KMS-11 (cell line): ENCODE results near the gene DSCAML1.

ENCODE experiments used
- H2AFZ ChIP-seq: fragments of 200-600 bp; sonication (generic); 2 replicates; pipeline ENCODE4 v1.6.1; 2016; ENCODE audit warnings: antibody characterized with exemption, mixed run types, low read depth
- H3K27ac ChIP-seq: fragments of 200-600 bp; sonication (generic); 2 replicates; pipeline ENCODE4 v1.6.1; 2016; ENCODE audit warnings: mild to moderate bottlenecking, mixed run types
- H3K27me3 ChIP-seq: fragments of 200-600 bp; sonication (generic); 2 replicates; pipeline ENCODE4 v1.6.1; 2017; ENCODE audit warnings: mild to moderate bottlenecking, low read depth, mixed run types, moderate library complexity; ENCODE audit not compliant: insufficient read depth
- H3K36me3 ChIP-seq: fragments of 200-600 bp; sonication (generic); 2 replicates; pipeline ENCODE4 v1.6.1; 2017; ENCODE audit warnings: mild to moderate bottlenecking, mixed run types; ENCODE audit not compliant: insufficient read depth
- H3K4me1 ChIP-seq: fragments of 200-600 bp; sonication (generic); 2 replicates; pipeline ENCODE4 v1.6.1; 2016; ENCODE audit warnings: mild to moderate bottlenecking, low read depth, mixed run types; ENCODE audit not compliant: poor library complexity, severe bottlenecking
- H3K4me2 ChIP-seq: fragments of 200-600 bp; sonication (generic); 2 replicates; pipeline ENCODE4 v1.7.0; 2016; ENCODE audit warnings: mild to moderate bottlenecking, mixed run types
- H3K4me3 ChIP-seq: fragments of 200-600 bp; sonication (generic); IDR thresholded peaks from 2 replicates; pipeline ENCODE4 v1.6.1; 2017; ENCODE audit warnings: low read depth, low read length, mixed read lengths; ENCODE audit not compliant: insufficient read depth
- H3K79me2 ChIP-seq: fragments of 200-600 bp; sonication (generic); 2 replicates; pipeline ENCODE4 v1.6.1; 2016; ENCODE audit warnings: low read depth, mixed run types; ENCODE audit not compliant: insufficient read depth
- H3K9ac ChIP-seq: fragments of 200-600 bp; sonication (generic); 2 replicates; pipeline ENCODE4 v1.6.1; 2016; ENCODE audit warnings: mild to moderate bottlenecking, mixed run types
- H4K20me1 ChIP-seq: fragments of 200-600 bp; sonication (generic); 2 replicates; pipeline ENCODE4 v1.6.1; 2016; ENCODE audit warnings: mild to moderate bottlenecking, mixed run types; ENCODE audit not compliant: insufficient read depth
- TF ChIP-seq, protein P1 (sequence below): fragments of 200-600 bp; sonication (generic); conservative IDR thresholded peaks from 2 replicates; pipeline ENCODE4 v1.6.1; 2017; ENCODE audit warnings: low read depth, mild to moderate bottlenecking, antibody characterized with exemption, low read length, moderate library complexity, mixed read lengths

The DSCAML1 gene

DNA sequence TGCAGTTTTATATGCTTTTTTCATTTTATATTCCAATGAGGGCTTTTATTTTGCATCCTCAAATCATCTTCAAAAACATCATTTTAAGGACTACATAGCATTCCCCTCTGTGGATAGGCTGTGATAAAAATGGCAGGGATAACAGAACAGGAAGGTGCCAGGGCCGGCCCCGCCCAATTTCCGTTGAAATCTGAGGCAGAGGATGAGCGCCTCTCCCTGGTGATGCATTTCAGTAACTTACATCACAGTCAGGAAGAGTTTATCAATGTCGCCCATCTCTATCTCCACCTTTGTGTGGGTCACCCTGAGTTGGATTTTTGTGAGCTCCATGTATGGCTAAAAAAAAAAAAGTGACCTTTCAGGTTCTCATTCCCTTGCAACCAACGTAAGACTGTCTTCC lies 201.6 kb downstream of the DSCAML1 start:
- Histone ChIP-seq H2AFZ (no peak overlapping the region), H3K36me3 (no peaks in the 10 kb centered on the region), H3K4me1 (no peaks in the 10 kb centered on the region), H3K4me3 (no peak overlapping the region), H3K9ac (no peak overlapping the region), H3K27me3 (no peaks in the 10 kb centered on the region), H3K4me2 (no peak overlapping the region), H3K79me2 (no peaks in the 10 kb centered on the region), H4K20me1 (no peaks in the 10 kb centered on the region), H3K27ac (no peak overlapping the region)
- TF ChIP-seq, protein P1, sequence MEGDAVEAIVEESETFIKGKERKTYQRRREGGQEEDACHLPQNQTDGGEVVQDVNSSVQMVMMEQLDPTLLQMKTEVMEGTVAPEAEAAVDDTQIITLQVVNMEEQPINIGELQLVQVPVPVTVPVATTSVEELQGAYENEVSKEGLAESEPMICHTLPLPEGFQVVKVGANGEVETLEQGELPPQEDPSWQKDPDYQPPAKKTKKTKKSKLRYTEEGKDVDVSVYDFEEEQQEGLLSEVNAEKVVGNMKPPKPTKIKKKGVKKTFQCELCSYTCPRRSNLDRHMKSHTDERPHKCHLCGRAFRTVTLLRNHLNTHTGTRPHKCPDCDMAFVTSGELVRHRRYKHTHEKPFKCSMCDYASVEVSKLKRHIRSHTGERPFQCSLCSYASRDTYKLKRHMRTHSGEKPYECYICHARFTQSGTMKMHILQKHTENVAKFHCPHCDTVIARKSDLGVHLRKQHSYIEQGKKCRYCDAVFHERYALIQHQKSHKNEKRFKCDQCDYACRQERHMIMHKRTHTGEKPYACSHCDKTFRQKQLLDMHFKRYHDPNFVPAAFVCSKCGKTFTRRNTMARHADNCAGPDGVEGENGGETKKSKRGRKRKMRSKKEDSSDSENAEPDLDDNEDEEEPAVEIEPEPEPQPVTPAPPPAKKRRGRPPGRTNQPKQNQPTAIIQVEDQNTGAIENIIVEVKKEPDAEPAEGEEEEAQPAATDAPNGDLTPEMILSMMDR = no peak

DNA sequence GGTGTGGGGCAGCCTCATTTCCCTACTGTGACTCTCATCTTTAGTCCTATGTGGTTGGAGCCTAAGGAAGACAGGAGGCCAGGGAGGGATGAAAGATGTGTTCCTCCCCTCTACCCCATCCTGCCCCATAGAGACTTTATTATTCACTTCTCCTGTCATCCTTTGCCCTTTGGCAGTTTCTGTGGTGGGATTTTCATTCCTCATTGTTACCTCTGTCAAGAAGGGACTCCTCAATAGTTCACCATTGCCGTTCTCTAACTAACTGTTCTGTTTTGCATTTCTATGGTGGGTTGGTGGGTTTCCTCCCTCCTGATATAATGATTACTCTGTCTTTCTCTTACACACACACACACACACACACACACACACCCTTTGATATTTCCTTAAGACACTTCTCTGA lies 202.3 kb downstream of the DSCAML1 start:
- H3K9ac ChIP-seq = no peak overlapping the region
- H3K4me2 ChIP-seq = no peak overlapping the region
- TF ChIP-seq, protein P1 = no peak
- H3K36me3 ChIP-seq = no peaks in the 10 kb centered on the region
- H3K4me1 ChIP-seq = no peaks in the 10 kb centered on the region
- no peaks in the 10 kb centered on the region for H4K20me1 ChIP-seq
- H2AFZ ChIP-seq = no peak overlapping the region
- no peak overlapping the region for H3K4me3 ChIP-seq
- no peaks in the 10 kb centered on the region for H3K79me2 ChIP-seq
- H3K27me3 ChIP-seq = no peaks in the 10 kb centered on the region
- no peak overlapping the region for H3K27ac ChIP-seq

DNA sequence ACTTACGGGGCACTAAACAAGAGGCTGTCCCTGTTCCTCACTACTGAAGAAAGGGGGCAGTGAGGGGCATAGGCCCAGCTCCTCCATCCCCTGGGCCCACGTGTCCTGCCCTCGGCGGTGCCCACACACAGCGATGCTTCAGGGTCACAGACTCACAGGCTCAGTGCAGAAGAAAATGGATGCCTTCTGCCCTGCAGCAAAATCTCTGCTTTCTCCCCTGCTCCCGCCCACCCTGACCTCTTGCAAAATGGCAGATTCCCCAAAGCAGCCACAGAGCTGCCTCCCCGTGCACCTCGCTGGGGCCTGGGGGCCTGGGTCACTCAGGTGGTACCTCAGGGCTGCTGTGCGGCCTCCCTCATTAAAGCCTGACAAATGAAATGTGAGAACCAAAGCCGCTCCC lies 204.0 kb downstream of the DSCAML1 start:
- H3K4me2 ChIP-seq = no peak overlapping the region
- no peak overlapping the region for H2AFZ ChIP-seq
- H3K4me3 ChIP-seq = no peak overlapping the region
- H3K27me3 ChIP-seq = no peaks in the 10 kb centered on the region
- no peak overlapping the region for H3K27ac ChIP-seq
- TF ChIP-seq, protein P1 = no peak
- H3K9ac ChIP-seq = no peak overlapping the region
- H3K36me3 ChIP-seq = no peaks in the 10 kb centered on the region
- no peaks in the 10 kb centered on the region for H3K4me1 ChIP-seq
- H4K20me1 ChIP-seq = no peaks in the 10 kb centered on the region
- H3K79me2 ChIP-seq = no peaks in the 10 kb centered on the region

DNA sequence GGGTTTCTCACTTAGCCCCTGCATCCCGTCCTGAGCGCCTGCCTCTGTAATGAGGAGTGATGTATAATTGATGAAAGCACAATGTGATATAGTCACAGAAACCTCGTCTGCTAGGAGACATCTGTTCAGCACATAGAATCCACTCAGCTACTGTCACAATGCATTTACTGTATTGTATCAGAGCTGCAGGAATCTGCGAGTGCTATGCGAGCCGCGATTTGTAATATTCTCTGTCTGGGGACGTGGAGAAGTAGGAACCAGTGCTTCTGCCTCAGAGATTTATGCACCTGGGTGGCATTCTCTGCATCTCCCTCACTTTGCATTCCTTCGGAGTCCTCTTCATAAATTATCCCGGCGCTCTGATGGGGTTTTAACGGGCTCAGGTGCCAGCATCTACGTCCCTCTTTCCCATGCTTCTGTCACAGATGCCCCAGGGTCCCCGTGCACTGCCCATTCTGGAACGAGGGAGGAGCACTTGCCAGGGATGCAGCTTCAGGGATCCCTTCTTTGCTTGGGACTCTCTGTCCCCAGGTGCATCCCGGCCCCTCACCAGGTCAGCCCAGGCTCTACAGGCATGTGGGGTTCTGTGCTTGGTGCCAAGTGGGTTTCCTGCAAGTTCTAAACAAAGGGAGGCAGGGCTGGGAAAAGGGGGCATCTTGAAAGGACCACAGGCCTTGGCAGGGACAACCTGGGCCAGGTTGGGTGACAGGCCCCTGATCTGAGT lies 205.5 kb downstream of the DSCAML1 start:
- Histone ChIP-seq H3K27me3 (no peaks in the 10 kb centered on the region), H4K20me1 (no peaks in the 10 kb centered on the region), H3K79me2 (no peaks in the 10 kb centered on the region), H3K4me1 (no peaks in the 10 kb centered on the region), H3K36me3 (no peaks in the 10 kb centered on the region), H3K4me2 (no peak overlapping the region), H2AFZ (no peak overlapping the region), H3K27ac (no peak overlapping the region), H3K4me3 (no peak overlapping the region), H3K9ac (no peak overlapping the region)
- TF ChIP-seq, protein P1 = no peak
